Osteocyte (in vitro differentiated cells): ENCODE results near the gene RAD51B. TPM values are rescaled to one million over a fixed set of nuclear protein-coding genes. Genes with fewer than 3 reads are reported as not detected.
"Not testable (repeated sequence)": the region's sequence is repeated elsewhere in the genome, so short reads cannot be mapped to it uniquely, and the experiment has no call there.

Experiments used
- DNase-seq: peaks from one replicate; pipeline ENCODE4 v3.0.0; 2021; ENCODE audit warnings: mixed read lengths; ENCODE audit not compliant: unreplicated experiment; ENCODE audit errors: extremely low spot score
- H3K27ac Mint-ChIP-seq: one replicate; pipeline ENCODE4 v1.8.0; 2021; ENCODE audit warnings: mild to moderate bottlenecking, mixed read lengths; ENCODE audit not compliant: unreplicated experiment
- H3K27me3 Mint-ChIP-seq: one replicate; pipeline ENCODE4 v1.8.0; 2021; ENCODE audit warnings: mixed read lengths; ENCODE audit not compliant: unreplicated experiment
- H3K36me3 Mint-ChIP-seq: one replicate; pipeline ENCODE4 v1.8.0; 2021; ENCODE audit warnings: mixed read lengths; ENCODE audit not compliant: unreplicated experiment
- H3K4me1 Mint-ChIP-seq: one replicate; pipeline ENCODE4 v1.8.0; 2021; ENCODE audit warnings: mixed read lengths; ENCODE audit not compliant: unreplicated experiment
- H3K4me3 Mint-ChIP-seq: one replicate; pipeline ENCODE4 v1.8.0; 2021; ENCODE audit warnings: mild to moderate bottlenecking, moderate library complexity, mixed read lengths; ENCODE audit not compliant: unreplicated experiment
- H3K9me3 Mint-ChIP-seq: one replicate; pipeline ENCODE4 v1.8.0; 2021; ENCODE audit warnings: mixed read lengths; ENCODE audit not compliant: unreplicated experiment
- CTCF ChIP-seq: fragments of 200-600 bp; sonication (generic); IDR thresholded peaks from 2 replicates; pipeline ENCODE4 v1.5.0; 2021; ENCODE audit warnings: antibody characterized with exemption, mild to moderate bottlenecking, moderate library complexity
- total RNA-seq: library from RNA; stranded (reverse); gene quantifications from 2 replicates; pipeline ENCODE4 v1.2.1, GENCODE V29; 2021

The RAD51B gene
- total RNA-seq, 1 donor from 2014 or later = 12.7 TPM

GRCh38 chr14:67963545-67963944, 144.0 kb downstream of the RAD51B start:
- Mint-ChIP-seq H3K27me3 (no peaks in the 10 kb centered on the region), H3K27ac (no peak overlapping the region), H3K36me3 (no peaks in the 10 kb centered on the region), H3K4me3 (no peak overlapping the region), H3K9me3 (no peaks in the 10 kb centered on the region), H3K4me1 (peaks cover 16% of the 10 kb centered on the region)
- no peak for DNase-seq
- no peak for TF ChIP-seq CTCF

GRCh38 chr14:67963960-67964812, 144.6 kb downstream of the RAD51B start:
- no peak for DNase-seq
- Mint-ChIP-seq H3K27ac (peak overlapping the region; percentile 87), H3K4me3 (peak overlapping the region; percentile 37), H3K36me3 (no peaks in the 10 kb centered on the region), H3K27me3 (no peaks in the 10 kb centered on the region), H3K4me1 (peaks cover 16% of the 10 kb centered on the region), H3K9me3 (no peaks in the 10 kb centered on the region)
- TF ChIP-seq CTCF = no peak

GRCh38 chr14:67965696-67966095, 146.1 kb downstream of the RAD51B start:
- peaks cover 23% of the 10 kb centered on the region for H3K4me1 Mint-ChIP-seq
- DNase-seq = no peak
- no peak overlapping the region for H3K4me3 Mint-ChIP-seq
- no peak overlapping the region for H3K27ac Mint-ChIP-seq
- H3K9me3 Mint-ChIP-seq = no peaks in the 10 kb centered on the region
- no peak for TF ChIP-seq CTCF
- H3K36me3 Mint-ChIP-seq = no peaks in the 10 kb centered on the region
- H3K27me3 Mint-ChIP-seq = no peaks in the 10 kb centered on the region

GRCh38 chr14:67967206-67967605, 147.6 kb downstream of the RAD51B start:
- peaks cover 35% of the 10 kb centered on the region for H3K4me1 Mint-ChIP-seq
- H3K27me3 Mint-ChIP-seq = no peaks in the 10 kb centered on the region
- no peak for TF ChIP-seq CTCF
- H3K27ac Mint-ChIP-seq = no peak overlapping the region
- no peaks in the 10 kb centered on the region for H3K36me3 Mint-ChIP-seq
- no peak overlapping the region for H3K4me3 Mint-ChIP-seq
- DNase-seq = no peak
- H3K9me3 Mint-ChIP-seq = no peaks in the 10 kb centered on the region

- not testable (repeated sequence) for H3K27me3 Mint-ChIP-seq, H3K9me3 Mint-ChIP-seq, H3K36me3 Mint-ChIP-seq, DNase-seq, H3K27ac Mint-ChIP-seq, H3K4me3 Mint-ChIP-seq
- peaks cover 36% of the 10 kb centered on the region for H3K4me1 Mint-ChIP-seq
These were observed 148.4 kb downstream of the RAD51B start for GRCh38 chr14:67967970-67968369.
